CD14-positive monocyte (primary cell): ENCODE data around the gene KCNK13. TPM values are rescaled to one million over a fixed set of nuclear protein-coding genes. Genes with fewer than 3 reads are reported as not detected.

ENCODE experiments used
- DNase-seq, 3 donors: peaks; one replicate each; pipeline ENCODE4 v3.0.0-alpha.2; 2011 to 2022
- H2AFZ ChIP-seq: 2 replicates; pipeline ENCODE4 v1.6.0; 2012; ENCODE audit warnings: mild to moderate bottlenecking, low read depth, low read length, inconsistent platforms; ENCODE audit not compliant: insufficient read depth, poor library complexity, severe bottlenecking
- H3K27ac ChIP-seq, 2 donors: 1 replicate in 1 of 2; 2 replicates in 1 of 2; pipeline ENCODE4 v1.5.1; 2012 to 2013; ENCODE audit warnings: low read length in 2 of 2, control low read depth in 1 of 2, inconsistent platforms in 1 of 2, low read depth in 1 of 2, mild to moderate bottlenecking in 1 of 2
- H3K27me3 ChIP-seq, 2 donors: one replicate each; pipeline versions ENCODE4 v1.6.0 to v1.6.1; 2011 to 2013; ENCODE audit warnings: low read length in 2 of 2; ENCODE audit not compliant: control insufficient read depth in 2 of 2, insufficient read depth in 2 of 2
- H3K36me3 ChIP-seq, 2 donors: replicated peaks in 1 of 2; 1 replicate in 1 of 2; 2 replicates in 1 of 2; pipeline versions ENCODE4 v1.5.1 to v1.6.1; 2012 to 2013; ENCODE audit warnings: low read length in 2 of 2, control low read depth in 1 of 2, inconsistent platforms in 1 of 2, mild to moderate bottlenecking in 1 of 2; ENCODE audit not compliant: insufficient read depth in 2 of 2, control insufficient read depth in 1 of 2
- H3K4me1 ChIP-seq, 2 donors: 1 replicate in 1 of 2; 2 replicates in 1 of 2; pipeline versions ENCODE4 v1.5.1 to v1.6.1; 2012 to 2013; ENCODE audit warnings: low read length in 2 of 2, control low read depth in 1 of 2, inconsistent platforms in 1 of 2, mild to moderate bottlenecking in 1 of 2, moderate library complexity in 1 of 2; ENCODE audit not compliant: insufficient read depth in 2 of 2, control insufficient read depth in 1 of 2
- H3K4me2 ChIP-seq: replicated peaks from 2 replicates; pipeline ENCODE3; 2012; ENCODE audit warnings: low read length, moderate library complexity, mild to moderate bottlenecking; ENCODE audit not compliant: poor library complexity, severe bottlenecking; ENCODE audit errors: extremely low read depth
- H3K4me3 ChIP-seq, 3 experiments: fragments of 200-600 bp in 1 of 3; sonication (generic) in 1 of 3; replicated peaks in 1 of 3; 1 replicate in 2 of 3; 2 replicates in 1 of 3; pipeline ENCODE4 v1.5.1; 2011 to 2013; ENCODE audit warnings: low read length in 3 of 3, mild to moderate bottlenecking in 3 of 3, control low read depth in 2 of 3, low read depth in 2 of 3, inconsistent platforms in 1 of 3, moderate library complexity in 1 of 3
- H3K79me2 ChIP-seq: 2 replicates; pipeline ENCODE4 v1.6.0; 2012; ENCODE audit warnings: mild to moderate bottlenecking, control low read depth, inconsistent platforms, low read length, moderate library complexity; ENCODE audit not compliant: insufficient read depth
- H3K9ac ChIP-seq: 2 replicates; pipeline ENCODE4 v1.6.0; 2017; ENCODE audit warnings: low read length, mild to moderate bottlenecking; ENCODE audit not compliant: insufficient read depth, poor library complexity, severe bottlenecking
- H3K9me3 ChIP-seq, 2 donors: replicated peaks in 1 of 2; 1 replicate in 1 of 2; 2 replicates in 1 of 2; pipeline versions ENCODE4 v1.5.1 to v1.6.1; 2012 to 2013; ENCODE audit warnings: low read length in 2 of 2, control low read depth in 1 of 2; ENCODE audit not compliant: control insufficient read depth in 1 of 2, insufficient read depth in 1 of 2
- H4K20me1 ChIP-seq: 2 replicates; pipeline ENCODE4 v1.6.0; 2012; ENCODE audit warnings: mild to moderate bottlenecking, low read length, control low read depth, moderate library complexity; ENCODE audit not compliant: insufficient read depth
- H3K27ac Mint-ChIP-seq, 7 donors: one replicate each; pipeline ENCODE4 v1.8.0; 2020; ENCODE audit warnings: mild to moderate bottlenecking in 7 of 7, mixed read lengths in 7 of 7, moderate library complexity in 6 of 7, inconsistent platforms in 2 of 7
- H3K27me3 Mint-ChIP-seq, 3 donors: one replicate each; pipeline ENCODE4 v1.8.0; 2021 to 2022; ENCODE audit warnings: low read depth in 3 of 3, mild to moderate bottlenecking in 3 of 3, mixed read lengths in 3 of 3, moderate library complexity in 3 of 3, inconsistent platforms in 1 of 3
- H3K36me3 Mint-ChIP-seq, 2 donors: one replicate each; pipeline ENCODE4 v1.8.0; 2020; ENCODE audit warnings: mixed read lengths in 2 of 2, inconsistent platforms in 1 of 2, mild to moderate bottlenecking in 1 of 2
- H3K4me1 Mint-ChIP-seq: one replicate; pipeline ENCODE4 v1.8.0; 2020; ENCODE audit warnings: mild to moderate bottlenecking, mixed read lengths
- H3K4me3 Mint-ChIP-seq, 2 donors: one replicate each; pipeline ENCODE4 v1.8.0; 2020; ENCODE audit warnings: mild to moderate bottlenecking in 2 of 2, mixed read lengths in 2 of 2, moderate library complexity in 1 of 2
- H3K9me3 Mint-ChIP-seq, 7 donors: one replicate each; pipeline ENCODE4 v1.8.0; 2020 to 2022; ENCODE audit warnings: mixed read lengths in 7 of 7, mild to moderate bottlenecking in 6 of 7, moderate library complexity in 6 of 7, inconsistent platforms in 2 of 7
- WGBS: methylation state at CpG from one replicate; pipeline ENCODE4 v1.1.5; 2013; ENCODE audit warnings: missing lambda C conversion rate; ENCODE audit not compliant: insufficient coverage; 5-methylcytosine and 5-hydroxymethylcytosine counted together
- intact Hi-C, 2 donors: fragments of 100-400 bp; cut with micrococcal nuclease; formaldehyde crosslinking; loops; one replicate each; pipeline versions ENCODE4 v1.15.0 to v1.15.1; 2023
- polyA plus RNA-seq, 3 donors: library from polyadenylated mRNA; depleted of rRNA in 1 of 3; unstranded in 2 of 3; stranded (reverse) in 1 of 3; fragments of 300-500 nt in 2 of 3; fragments of >200 nt in 1 of 3; fragmentation: Illumina TruSeq in 2 of 3; gene quantifications; 1 replicate in 2 of 3; 2 replicates in 1 of 3; pipeline ENCODE4 v1.2.3, GENCODE V29; 2012 to 2021
- TF ChIP-seq, protein P1 (sequence below): fragments of 200-600 bp; IDR thresholded peaks from one replicate; pipeline ENCODE4 v1.8.0; 2022; ENCODE audit warnings: antibody characterized with exemption, mild to moderate bottlenecking

KCNK13 gene
- polyA plus RNA-seq, 3 donors = 1.6 to 4.2 (median 2.9) TPM

DNA sequence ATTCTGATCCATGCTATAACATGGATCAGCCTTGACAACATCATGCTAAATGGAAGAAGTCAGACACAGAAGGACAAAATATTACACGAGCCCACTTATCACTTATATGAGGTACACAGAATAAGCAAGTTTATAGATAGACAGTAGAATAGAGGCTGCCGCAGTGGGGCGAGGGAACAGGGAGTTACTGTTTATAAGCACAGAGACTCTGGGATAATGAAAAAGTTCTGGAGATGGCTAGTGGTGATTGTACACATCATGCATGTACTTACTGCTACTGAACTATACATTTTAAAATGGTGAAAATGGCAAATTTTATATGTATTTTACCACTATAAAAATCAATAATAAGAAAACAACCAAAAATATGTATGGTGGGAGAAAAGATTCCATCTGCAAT is 99.3 kb downstream of the KCNK13 start:
- TF ChIP-seq, protein P1, sequence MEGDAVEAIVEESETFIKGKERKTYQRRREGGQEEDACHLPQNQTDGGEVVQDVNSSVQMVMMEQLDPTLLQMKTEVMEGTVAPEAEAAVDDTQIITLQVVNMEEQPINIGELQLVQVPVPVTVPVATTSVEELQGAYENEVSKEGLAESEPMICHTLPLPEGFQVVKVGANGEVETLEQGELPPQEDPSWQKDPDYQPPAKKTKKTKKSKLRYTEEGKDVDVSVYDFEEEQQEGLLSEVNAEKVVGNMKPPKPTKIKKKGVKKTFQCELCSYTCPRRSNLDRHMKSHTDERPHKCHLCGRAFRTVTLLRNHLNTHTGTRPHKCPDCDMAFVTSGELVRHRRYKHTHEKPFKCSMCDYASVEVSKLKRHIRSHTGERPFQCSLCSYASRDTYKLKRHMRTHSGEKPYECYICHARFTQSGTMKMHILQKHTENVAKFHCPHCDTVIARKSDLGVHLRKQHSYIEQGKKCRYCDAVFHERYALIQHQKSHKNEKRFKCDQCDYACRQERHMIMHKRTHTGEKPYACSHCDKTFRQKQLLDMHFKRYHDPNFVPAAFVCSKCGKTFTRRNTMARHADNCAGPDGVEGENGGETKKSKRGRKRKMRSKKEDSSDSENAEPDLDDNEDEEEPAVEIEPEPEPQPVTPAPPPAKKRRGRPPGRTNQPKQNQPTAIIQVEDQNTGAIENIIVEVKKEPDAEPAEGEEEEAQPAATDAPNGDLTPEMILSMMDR = no peak
- Histone ChIP-seq H3K27ac (no peak overlapping the region), H3K4me3 (no peak overlapping the region), H3K36me3 (no peaks in the 10 kb centered on the region), H3K27me3 (no peaks in the 10 kb centered on the region), H3K4me1 (no peaks in the 10 kb centered on the region), H4K20me1 (no peaks in the 10 kb centered on the region), H3K9me3 (peaks cover 7 to 12% of the 10 kb centered on the region in 2 donors), H3K79me2 (no peaks in the 10 kb centered on the region), H2AFZ (no peak overlapping the region), H3K9ac (no peak overlapping the region), H3K4me2 (no peak overlapping the region)
- H3K4me3 Mint-ChIP-seq = no peak overlapping the region
- peaks cover 0 to 12% (median 10%) of the 10 kb centered on the region in 7 donors for H3K9me3 Mint-ChIP-seq
- intact Hi-C loops = no loop called here
- no peaks in the 10 kb centered on the region for H3K36me3 Mint-ChIP-seq
- no peaks in the 10 kb centered on the region for H3K4me1 Mint-ChIP-seq
- H3K27me3 Mint-ChIP-seq = peaks cover 4 to 13% (median 11%) of the 10 kb centered on the region in 3 donors
- no peak overlapping the region for H3K27ac Mint-ChIP-seq
- no peak for DNase-seq
- WGBS = no CpG with 5 or more reads among the region's 3 CpGs

DNA sequence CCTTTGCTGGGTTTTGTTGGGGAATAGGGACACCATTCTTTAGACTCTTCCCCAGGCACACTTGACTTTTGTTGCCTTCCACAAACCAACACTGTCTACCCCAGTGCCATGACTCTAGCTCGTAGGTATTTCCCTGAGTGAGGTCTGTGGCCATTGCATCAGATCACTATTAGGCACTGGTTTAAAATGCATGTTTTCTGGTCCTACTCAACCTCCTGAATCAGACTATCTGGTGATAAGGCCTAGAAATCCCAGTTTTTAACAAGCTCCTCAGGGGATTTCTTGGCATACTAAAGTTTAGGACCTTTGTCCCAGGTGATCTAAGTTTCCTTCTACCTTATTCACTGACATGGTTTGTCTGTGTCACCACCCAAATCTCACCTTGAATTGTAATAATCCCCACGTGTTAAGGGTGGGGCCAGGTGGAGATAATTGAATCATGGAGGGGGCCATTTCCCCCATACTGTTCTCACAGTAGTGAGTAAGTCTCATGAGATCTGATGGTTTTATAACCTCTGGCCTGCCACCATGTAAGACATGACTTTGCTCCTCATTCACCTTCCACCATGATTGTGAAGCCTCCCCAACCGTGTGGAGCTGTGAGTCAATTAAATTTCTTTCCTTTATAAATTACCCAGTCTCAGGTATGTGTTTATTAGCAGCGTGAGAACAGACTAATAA is 106.8 kb downstream of the KCNK13 start:
- Mint-ChIP-seq H3K27me3 (peaks cover 1 to 11% (median 8%) of the 10 kb centered on the region in 3 donors), H3K36me3 (no peaks in the 10 kb centered on the region), H3K27ac (no peak overlapping the region), H3K4me3 (no peak overlapping the region), H3K9me3 (peaks cover 2 to 17% (median 12%) of the 10 kb centered on the region in 7 donors), H3K4me1 (no peaks in the 10 kb centered on the region)
- Histone ChIP-seq H2AFZ (no peak overlapping the region), H3K27me3 (peaks cover 2% of the 10 kb centered on the region in 2 donors), H3K9ac (no peak overlapping the region), H3K4me1 (no peaks in the 10 kb centered on the region), H3K4me2 (no peak overlapping the region), H4K20me1 (no peaks in the 10 kb centered on the region), H3K9me3 (peaks cover 9 to 12% of the 10 kb centered on the region in 2 donors), H3K27ac (no peak overlapping the region), H3K36me3 (no peaks in the 10 kb centered on the region), H3K4me3 (no peak overlapping the region), H3K79me2 (no peaks in the 10 kb centered on the region)
- TF ChIP-seq, protein P1 = no peak
- no peak for DNase-seq
- 86% methylated on average over 1 of the region's 4 CpGs for WGBS
- intact Hi-C loops = no loop called here
